IMR-90 (cell line): ENCODE data around the gene BRWD1. TPM values are rescaled to one million over a fixed set of nuclear protein-coding genes. Genes with fewer than 3 reads are reported as not detected.

Experiments
- ATAC-seq: fragments of 200-7000 bp; cut with Tn5 transposase; 2 replicates; pipeline ENCODE4 v1.9.1; 2020; ENCODE audit warnings: low read depth, mild to moderate bottlenecking, moderate library complexity
- BruUV-seq: library from RNA; stranded (reverse); fragments of 400-500 nt; replicated peaks from 2 replicates; lab custom pipeline; 2021; lab: Mats Ljungman, UMichigan
- CTCF ChIA-PET: fragments of 300-600 bp; formaldehyde crosslinking; extraction: SDS; loops from one replicate; lab custom pipeline; 2021; ENCODE audit warnings: antibody characterized with exemption; lab: Yijun Ruan, JAX
- POLR2A ChIA-PET: fragments of 300-600 bp; sonication (Branson Sonifier 250); formaldehyde crosslinking; loops from one replicate; lab custom pipeline; 2022; ENCODE audit warnings: antibody characterized with exemption; ENCODE audit not compliant: unreplicated experiment; lab: Charles Lee
- DNase-seq: peaks from one replicate; pipeline ENCODE4 v3.0.0; 2013
- H2AFZ ChIP-seq: replicated peaks from 2 replicates; pipeline ENCODE3; 2013; ENCODE audit warnings: low read length, mild to moderate bottlenecking; ENCODE audit not compliant: poor library complexity
- H2AK5ac ChIP-seq: 2 replicates; pipeline ENCODE4 v1.6.1; 2013; ENCODE audit warnings: low read depth, low read length, inconsistent platforms
- H2AK9ac ChIP-seq: replicated peaks from 2 replicates; pipeline ENCODE3; 2013; ENCODE audit warnings: mild to moderate bottlenecking, low read depth, low read length, moderate library complexity; ENCODE audit not compliant: poor library complexity
- H2BK120ac ChIP-seq: 2 replicates; pipeline ENCODE4 v1.6.1; 2013; ENCODE audit warnings: low read depth, low read length, inconsistent platforms
- H2BK15ac ChIP-seq: 3 replicates; pipeline ENCODE4 v1.6.1; 2013; ENCODE audit warnings: low read depth, low read length, inconsistent platforms
- H2BK20ac ChIP-seq: 2 replicates; pipeline ENCODE4 v1.6.1; 2013; ENCODE audit warnings: low read depth, mild to moderate bottlenecking, inconsistent platforms, low read length, moderate library complexity
- H2BK5ac ChIP-seq: 2 replicates; pipeline ENCODE4 v1.6.1; 2013; ENCODE audit warnings: mild to moderate bottlenecking, low read depth, low read length, inconsistent platforms; ENCODE audit not compliant: poor library complexity, severe bottlenecking
- H3K14ac ChIP-seq: replicated peaks from 2 replicates; pipeline ENCODE4 v1.6.1; 2013; ENCODE audit warnings: low read depth, low read length, inconsistent platforms
- H3K18ac ChIP-seq: 2 replicates; pipeline ENCODE4 v1.6.1; 2013; ENCODE audit warnings: low read depth, low read length, control low read depth
- H3K23ac ChIP-seq: 2 replicates; pipeline ENCODE4 v1.6.1; 2013; ENCODE audit warnings: low read depth, low read length, inconsistent platforms
- H3K27ac ChIP-seq: 2 replicates; pipeline ENCODE4 v1.5.1; 2013; ENCODE audit warnings: mild to moderate bottlenecking, control low read depth, low read length; ENCODE audit not compliant: insufficient read depth
- H3K27me3 ChIP-seq: 2 replicates; pipeline ENCODE4 v1.6.1; 2013; ENCODE audit warnings: low read length; ENCODE audit not compliant: control insufficient read depth, insufficient read depth
- H3K36me3 ChIP-seq: 2 replicates; pipeline ENCODE4 v1.6.1; 2013; ENCODE audit warnings: low read length, mixed read lengths; ENCODE audit not compliant: control insufficient read depth, insufficient read depth
- H3K4ac ChIP-seq: 2 replicates; pipeline ENCODE4 v1.6.1; 2013; ENCODE audit warnings: low read depth, low read length, inconsistent platforms
- H3K4me1 ChIP-seq: 2 replicates; pipeline ENCODE4 v1.6.1; 2013; ENCODE audit warnings: low read length, mixed read lengths; ENCODE audit not compliant: control insufficient read depth, insufficient read depth
- H3K4me2 ChIP-seq: 2 replicates; pipeline ENCODE4 v1.6.1; 2013; ENCODE audit warnings: low read depth, mild to moderate bottlenecking, control low read depth, low read length, moderate library complexity
- H3K4me3 ChIP-seq: 2 replicates; pipeline ENCODE4 v1.5.1; 2013; ENCODE audit warnings: low read depth, mild to moderate bottlenecking, control low read depth, low read length, moderate library complexity; ENCODE audit not compliant: insufficient read depth
- H3K56ac ChIP-seq: 2 replicates; pipeline ENCODE4 v1.6.1; 2013; ENCODE audit warnings: low read length, inconsistent platforms; ENCODE audit not compliant: insufficient read depth; ENCODE audit errors: extremely low read depth
- H3K79me1 ChIP-seq, 2 experiments: 2 replicates each; pipeline ENCODE4 v1.6.1; 2013; ENCODE audit warnings: low read length in 2 of 2, inconsistent platforms in 1 of 2, low read depth in 1 of 2
- H3K9ac ChIP-seq: 2 replicates; pipeline ENCODE4 v1.6.1; 2013; ENCODE audit warnings: low read depth, low read length, control low read depth
- H3K9me1 ChIP-seq: 2 replicates; pipeline ENCODE4 v1.6.1; 2013; ENCODE audit warnings: low read length, inconsistent platforms; ENCODE audit not compliant: insufficient read depth
- H3K9me3 ChIP-seq: 2 replicates; pipeline ENCODE4 v1.6.1; 2013; ENCODE audit warnings: low read length; ENCODE audit not compliant: control insufficient read depth, insufficient read depth
- H4K20me1 ChIP-seq: 2 replicates; pipeline ENCODE4 v1.6.1; 2013; ENCODE audit warnings: low read length, inconsistent platforms; ENCODE audit not compliant: insufficient read depth
- H4K5ac ChIP-seq: 2 replicates; pipeline ENCODE4 v1.6.1; 2013; ENCODE audit warnings: mild to moderate bottlenecking, low read depth, low read length, control low read depth
- H4K8ac ChIP-seq, 2 experiments: 2 replicates each; pipeline ENCODE4 v1.6.1; 2013; ENCODE audit warnings: low read depth in 2 of 2, low read length in 2 of 2, control low read depth in 1 of 2, inconsistent platforms in 1 of 2
- H4K91ac ChIP-seq: 2 replicates; pipeline ENCODE4 v1.6.1; 2013; ENCODE audit warnings: low read depth, low read length, inconsistent platforms; ENCODE audit not compliant: insufficient read depth
- MAZ ChIP-seq: IDR thresholded peaks from 2 replicates; pipeline ENCODE4 v1.6.1; 2012; ENCODE audit warnings: low read depth, mild to moderate bottlenecking, low read length, improper control_type of control experiment, moderate library complexity, borderline replicate concordance
- MXI1 ChIP-seq: IDR thresholded peaks from 2 replicates; pipeline ENCODE4 v1.6.1; 2012; ENCODE audit warnings: low read depth, mild to moderate bottlenecking, low read length, moderate library complexity, borderline replicate concordance
- RCOR1 ChIP-seq: IDR thresholded peaks from 2 replicates; pipeline ENCODE4 v1.6.1; 2012; ENCODE audit warnings: mild to moderate bottlenecking, low read length, improper control_type of control experiment; ENCODE audit not compliant: insufficient replicate concordance
- RFX5 ChIP-seq: IDR thresholded peaks from 2 replicates; pipeline ENCODE4 v1.8.0; 2012; ENCODE audit warnings: low read depth, mild to moderate bottlenecking, low read length, moderate library complexity
- SMC3 ChIP-seq: fragments of 150-350 bp; IDR thresholded peaks from 2 replicates; pipeline ENCODE4 v1.6.1; 2016; ENCODE audit warnings: low read depth, mild to moderate bottlenecking, antibody characterized with exemption, low read length, moderate library complexity
- WGBS, 2 experiments: methylation state at CpG; one replicate each; pipeline versions ENCODE4 v1.1.5 to v1.1.7; 2013; ENCODE audit warnings: missing lambda C conversion rate in 2 of 2; ENCODE audit not compliant: insufficient read length in 1 of 2; ENCODE audit errors: extremely low coverage in 2 of 2; 5-methylcytosine and 5-hydroxymethylcytosine counted together
- dilution Hi-C: fragments of 300-500 bp; cut with HindIII; formaldehyde crosslinking; loops from one replicate; pipeline ENCODE4 v1.14.3; 2018; ENCODE audit warnings: low sequenced_read_pairs; ENCODE audit not compliant: unreplicated experiment
- in situ Hi-C: fragments of 300-500 bp; cut with MboI; formaldehyde crosslinking; loops from 3 replicates; pipeline ENCODE4 v1.14.3; 2019; ENCODE audit warnings: low sequenced_read_pairs, inconsistent platforms, mixed read lengths
- intact Hi-C: fragments of 100-400 bp; cut with micrococcal nuclease; formaldehyde crosslinking; loops from 2 replicates; pipeline ENCODE4 v1.10.0; 2022
- polyA plus RNA-seq, 3 experiments: library from polyadenylated mRNA; depleted of rRNA; stranded (reverse); fragments of >200 nt; gene quantifications; 2 replicates each; pipeline ENCODE4 v1.2.3, GENCODE V29; 2012; ENCODE audit warnings: low replicate concordance in 1 of 3
- total RNA-seq: library from RNA; depleted of rRNA; stranded (reverse); fragments of >200 nt; gene quantifications from 2 replicates; pipeline ENCODE4 v1.2.3, GENCODE V29; 2012
- TF ChIP-seq, protein P1 (sequence below): fragments of 150-350 bp; IDR thresholded peaks from 2 replicates; pipeline ENCODE4 v1.6.1; 2017; ENCODE audit warnings: mild to moderate bottlenecking, antibody characterized with exemption, low read length, low read depth

BRWD1 gene
- total and polyA plus RNA-seq, 2 of the 4 experiments (the other 2 are of a cell fraction) = 6.7 to 28.7 TPM

DNA sequence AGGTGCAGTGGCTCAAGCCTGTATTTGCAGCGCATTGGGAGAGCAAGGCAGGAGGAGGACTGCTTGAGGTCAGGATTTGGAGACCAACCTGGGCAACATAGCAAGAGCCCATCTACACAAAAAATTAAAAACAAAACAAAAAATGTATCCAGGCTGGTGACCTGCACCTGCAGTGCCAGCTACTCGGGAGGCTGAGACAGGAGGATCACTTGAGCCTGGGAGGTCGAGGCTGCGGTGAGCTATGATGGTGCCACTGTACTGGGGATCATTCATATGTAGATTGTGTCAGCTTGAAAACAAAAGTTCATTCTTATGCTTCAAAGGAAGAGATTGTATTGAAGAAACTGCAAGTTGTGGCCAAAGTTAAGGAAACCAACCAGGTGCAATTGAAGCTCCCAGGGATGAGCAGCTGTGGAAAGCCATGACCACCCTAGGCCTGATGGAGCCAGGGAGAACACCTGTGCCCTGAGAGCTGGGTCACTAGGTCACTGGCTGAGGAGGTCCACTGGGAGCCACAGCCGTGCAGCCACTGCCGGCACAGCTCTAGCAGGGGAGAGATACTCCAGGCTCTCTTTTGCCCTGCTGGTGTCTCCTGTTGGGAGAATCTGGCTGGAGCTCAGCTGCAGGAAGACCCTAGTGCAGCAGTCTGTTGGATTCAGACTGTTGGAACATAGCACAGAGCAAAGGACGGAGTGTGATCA is 13.3 kb upstream of the BRWD1 start:
- Histone ChIP-seq H2BK15ac (no peak overlapping the region), H3K23ac (no peak overlapping the region), H3K36me3 (no peaks in the 10 kb centered on the region), H2BK5ac (no peak overlapping the region), H3K18ac (no peak overlapping the region), H3K9me3 (no peaks in the 10 kb centered on the region), H2BK120ac (no peak overlapping the region), H3K4me1 (peaks cover 7% of the 10 kb centered on the region), H3K56ac (no peak overlapping the region), H4K91ac (no peak overlapping the region), H4K8ac (no peak overlapping the region), H3K14ac (no peak overlapping the region), H3K79me1 (no peaks in the 10 kb centered on the region), H4K20me1 (no peaks in the 10 kb centered on the region), H2BK20ac (no peak overlapping the region), H2AFZ (no peak overlapping the region), H4K5ac (no peak overlapping the region), H3K4ac (no peak overlapping the region), H3K27me3 (no peaks in the 10 kb centered on the region), H2AK5ac (no peak overlapping the region), H3K9me1 (no peaks in the 10 kb centered on the region), H3K27ac (no peak overlapping the region), H3K4me2 (no peak overlapping the region), H3K4me3 (no peak overlapping the region), H2AK9ac (no peak overlapping the region), H3K9ac (no peak overlapping the region)
- POLR2A ChIA-PET = no interaction called here
- TF ChIP-seq MAZ (no peak), RCOR1 (no peak), MXI1 (no peak), SMC3 (no peak), RFX5 (no peak)
- TF ChIP-seq, protein P1, sequence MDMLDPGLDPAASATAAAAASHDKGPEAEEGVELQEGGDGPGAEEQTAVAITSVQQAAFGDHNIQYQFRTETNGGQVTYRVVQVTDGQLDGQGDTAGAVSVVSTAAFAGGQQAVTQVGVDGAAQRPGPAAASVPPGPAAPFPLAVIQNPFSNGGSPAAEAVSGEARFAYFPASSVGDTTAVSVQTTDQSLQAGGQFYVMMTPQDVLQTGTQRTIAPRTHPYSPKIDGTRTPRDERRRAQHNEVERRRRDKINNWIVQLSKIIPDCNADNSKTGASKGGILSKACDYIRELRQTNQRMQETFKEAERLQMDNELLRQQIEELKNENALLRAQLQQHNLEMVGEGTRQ = no peak
- DNase-seq (no peak), ATAC-seq (no peak)
- intact Hi-C loops (no loop called here), in situ Hi-C loops (no loop called here), dilution Hi-C loops (no loop called here)
- BruUV-seq = no TSS peak
- 100% methylated on average over 1 of the region's 7 CpGs; no CpG with 5 or more reads in 1 of the 2 experiments for WGBS, 2 experiments
- CTCF ChIA-PET = no interaction called here
